Measurements from ENCODE around the gene PDGFA.

The PDGFA gene

DNA sequence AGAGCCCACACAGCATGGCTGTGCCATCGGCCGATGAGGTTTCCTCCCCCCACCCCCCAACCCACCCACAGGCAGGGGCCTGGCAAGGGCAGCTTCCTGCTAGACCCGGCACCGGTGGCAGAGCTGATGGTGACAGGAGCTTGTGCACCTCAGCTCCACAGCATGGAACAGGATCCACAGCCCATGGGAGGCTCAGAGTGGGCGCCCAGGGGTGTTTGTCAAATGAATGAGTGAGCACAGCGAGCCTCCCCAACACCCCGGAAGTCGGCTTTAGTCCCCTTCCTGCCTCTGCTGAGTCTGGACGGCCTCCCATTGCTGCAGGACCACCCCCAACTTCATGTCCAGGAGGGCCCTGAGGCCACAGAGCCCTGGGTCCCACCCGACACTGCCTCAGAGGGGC, 68.9 kb downstream of the PDGFA start:
- Histone ChIP-seq H3K4me3 (ENCODE audit: low read depth, low read length) (no peak overlapping the region), H3K36me3 (replicated peaks) (no peaks in the 10 kb centered on the region), H3K27me3 (replicated peaks) (no peaks in the 10 kb centered on the region), H3K27ac (no peak overlapping the region)
- DNase-seq: no peak
- TF ChIP-seq, protein P1, sequence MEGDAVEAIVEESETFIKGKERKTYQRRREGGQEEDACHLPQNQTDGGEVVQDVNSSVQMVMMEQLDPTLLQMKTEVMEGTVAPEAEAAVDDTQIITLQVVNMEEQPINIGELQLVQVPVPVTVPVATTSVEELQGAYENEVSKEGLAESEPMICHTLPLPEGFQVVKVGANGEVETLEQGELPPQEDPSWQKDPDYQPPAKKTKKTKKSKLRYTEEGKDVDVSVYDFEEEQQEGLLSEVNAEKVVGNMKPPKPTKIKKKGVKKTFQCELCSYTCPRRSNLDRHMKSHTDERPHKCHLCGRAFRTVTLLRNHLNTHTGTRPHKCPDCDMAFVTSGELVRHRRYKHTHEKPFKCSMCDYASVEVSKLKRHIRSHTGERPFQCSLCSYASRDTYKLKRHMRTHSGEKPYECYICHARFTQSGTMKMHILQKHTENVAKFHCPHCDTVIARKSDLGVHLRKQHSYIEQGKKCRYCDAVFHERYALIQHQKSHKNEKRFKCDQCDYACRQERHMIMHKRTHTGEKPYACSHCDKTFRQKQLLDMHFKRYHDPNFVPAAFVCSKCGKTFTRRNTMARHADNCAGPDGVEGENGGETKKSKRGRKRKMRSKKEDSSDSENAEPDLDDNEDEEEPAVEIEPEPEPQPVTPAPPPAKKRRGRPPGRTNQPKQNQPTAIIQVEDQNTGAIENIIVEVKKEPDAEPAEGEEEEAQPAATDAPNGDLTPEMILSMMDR (IDR thresholded peaks at IDR 0.05; ENCODE audit: low read depth, low read length, missing control alignments): no peak
- in situ Hi-C loops (cut with HindIII; ENCODE audit: low pct_ligation_motif_present, low sequenced_read_pairs): no loop called here

DNA sequence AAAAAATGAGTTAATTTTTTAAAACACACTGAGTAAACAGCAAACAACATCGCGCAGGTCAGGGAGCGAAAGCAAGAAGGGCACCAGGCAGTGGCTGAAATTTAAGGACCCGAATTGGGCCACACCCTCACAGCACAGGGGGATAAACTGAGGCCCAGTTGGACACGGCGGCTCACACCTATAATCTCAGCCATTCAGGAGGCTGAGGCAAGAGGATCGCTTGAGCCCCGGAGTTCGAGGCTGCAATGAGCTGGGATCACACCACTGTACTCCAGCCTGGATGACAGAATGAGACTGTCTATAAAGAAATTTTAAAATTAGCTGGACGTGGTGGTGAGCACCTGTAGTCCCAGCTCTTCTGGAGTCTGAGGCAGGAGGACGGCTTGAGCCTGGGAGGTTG, 69.6 kb downstream of the PDGFA start:
- in situ Hi-C loops (cut with HindIII; ENCODE audit: low pct_ligation_motif_present, low sequenced_read_pairs): no loop called here

DNA sequence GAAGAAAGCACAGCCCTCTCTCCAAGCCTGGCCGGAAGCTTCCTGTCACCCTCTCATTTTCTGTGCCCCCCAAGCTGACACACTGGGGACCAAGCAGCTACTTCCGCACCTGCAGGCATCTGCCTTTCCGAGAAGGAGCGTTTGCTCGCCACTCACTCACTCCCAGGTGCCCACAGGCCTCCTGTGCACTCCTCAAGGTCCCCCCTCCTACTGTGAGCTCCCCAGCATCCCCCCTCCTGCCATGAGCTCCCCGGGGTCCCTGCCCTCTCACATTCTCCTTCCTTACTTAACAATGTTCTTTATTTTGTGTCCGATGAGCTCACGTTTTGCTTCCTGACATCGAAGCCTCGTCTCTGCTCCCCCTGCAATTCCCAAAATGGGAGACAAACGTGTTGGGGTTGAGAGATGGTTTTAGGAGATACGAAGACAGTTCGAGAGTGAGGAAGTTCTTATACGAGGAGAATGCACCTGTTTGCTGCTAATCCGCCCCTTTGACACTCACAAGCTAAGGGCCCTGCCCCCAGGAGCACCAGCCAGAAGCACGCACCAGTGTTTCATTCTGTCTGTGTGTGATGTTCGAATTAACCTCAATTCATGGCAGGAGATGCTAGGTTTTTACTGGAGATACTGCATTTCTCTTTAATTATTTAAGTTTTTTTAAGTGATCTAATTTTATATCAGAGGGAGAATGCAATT, 70.2 kb downstream of the PDGFA start:
- TF ChIP-seq, protein P1 (IDR thresholded peaks at IDR 0.05; ENCODE audit: low read depth, low read length, missing control alignments): no peak
- Histone ChIP-seq H3K4me3 (ENCODE audit: low read depth, low read length) (no peak overlapping the region), H3K27ac (no peak overlapping the region), H3K36me3 (replicated peaks) (no peaks in the 10 kb centered on the region), H3K27me3 (replicated peaks) (no peaks in the 10 kb centered on the region)
- DNase-seq: no peak
- in situ Hi-C loops (cut with HindIII; ENCODE audit: low pct_ligation_motif_present, low sequenced_read_pairs): no loop called here

More for the DNA sequence above, 69.6 kb downstream of the PDGFA start:
- Histone ChIP-seq H3K27me3 (replicated peaks) (no peaks in the 10 kb centered on the region), H3K4me3 (ENCODE audit: low read depth, low read length) (no peak overlapping the region), H3K27ac (no peak overlapping the region), H3K36me3 (replicated peaks) (no peaks in the 10 kb centered on the region)
- no peak for DNase-seq
- TF ChIP-seq, protein P1 (IDR thresholded peaks at IDR 0.05; ENCODE audit: low read depth, low read length, missing control alignments): no peak

DNA sequence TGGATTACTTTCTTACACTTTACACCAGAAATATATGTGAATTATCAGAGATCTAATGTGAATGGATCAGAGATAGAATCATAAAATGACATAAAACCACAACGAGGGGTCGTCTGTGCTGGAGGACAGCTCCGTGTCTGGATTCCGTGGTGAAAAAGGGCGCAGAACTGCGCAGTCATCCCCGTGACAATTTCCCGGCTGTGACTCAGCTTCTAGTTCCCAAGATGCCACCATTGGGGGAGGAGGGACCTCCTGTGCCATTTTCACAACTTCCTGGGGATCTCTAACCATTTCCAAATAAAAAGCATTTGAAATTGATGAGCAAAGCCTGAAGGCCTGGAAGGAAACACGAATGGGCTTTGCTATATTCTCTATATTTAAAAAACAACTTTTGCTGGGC, 72.1 kb downstream of the PDGFA start:
- no peaks in the 10 kb centered on the region for H3K27me3 ChIP-seq (replicated peaks)
- no peaks in the 10 kb centered on the region for H3K36me3 ChIP-seq (replicated peaks)
- no peak overlapping the region for H3K4me3 ChIP-seq (ENCODE audit: low read depth, low read length)
- H3K27ac ChIP-seq: no peak overlapping the region
- TF ChIP-seq, protein P1 (IDR thresholded peaks at IDR 0.05; ENCODE audit: low read depth, low read length, missing control alignments): no peak
- no peak for DNase-seq
- in situ Hi-C loops (cut with HindIII; ENCODE audit: low pct_ligation_motif_present, low sequenced_read_pairs): no loop called here

Measured in brain microvascular endothelial cell (primary cell).